Activated CD4-positive, CD25-positive, alpha-beta regulatory T cell treated with anti-CD3 and anti-CD28 coated beads, Interleukin-2, amount 50 U/mL, for 72 hours (primary cell): ENCODE data around the gene DENND1A.
"Not testable (repeated sequence)": the region's sequence is repeated elsewhere in the genome, so short reads cannot be mapped to it uniquely, and the experiment has no call there.

Experiments used
- DNase-seq: peaks from one replicate; pipeline ENCODE4 v3.0.0; 2021

DENND1A gene, protein sequence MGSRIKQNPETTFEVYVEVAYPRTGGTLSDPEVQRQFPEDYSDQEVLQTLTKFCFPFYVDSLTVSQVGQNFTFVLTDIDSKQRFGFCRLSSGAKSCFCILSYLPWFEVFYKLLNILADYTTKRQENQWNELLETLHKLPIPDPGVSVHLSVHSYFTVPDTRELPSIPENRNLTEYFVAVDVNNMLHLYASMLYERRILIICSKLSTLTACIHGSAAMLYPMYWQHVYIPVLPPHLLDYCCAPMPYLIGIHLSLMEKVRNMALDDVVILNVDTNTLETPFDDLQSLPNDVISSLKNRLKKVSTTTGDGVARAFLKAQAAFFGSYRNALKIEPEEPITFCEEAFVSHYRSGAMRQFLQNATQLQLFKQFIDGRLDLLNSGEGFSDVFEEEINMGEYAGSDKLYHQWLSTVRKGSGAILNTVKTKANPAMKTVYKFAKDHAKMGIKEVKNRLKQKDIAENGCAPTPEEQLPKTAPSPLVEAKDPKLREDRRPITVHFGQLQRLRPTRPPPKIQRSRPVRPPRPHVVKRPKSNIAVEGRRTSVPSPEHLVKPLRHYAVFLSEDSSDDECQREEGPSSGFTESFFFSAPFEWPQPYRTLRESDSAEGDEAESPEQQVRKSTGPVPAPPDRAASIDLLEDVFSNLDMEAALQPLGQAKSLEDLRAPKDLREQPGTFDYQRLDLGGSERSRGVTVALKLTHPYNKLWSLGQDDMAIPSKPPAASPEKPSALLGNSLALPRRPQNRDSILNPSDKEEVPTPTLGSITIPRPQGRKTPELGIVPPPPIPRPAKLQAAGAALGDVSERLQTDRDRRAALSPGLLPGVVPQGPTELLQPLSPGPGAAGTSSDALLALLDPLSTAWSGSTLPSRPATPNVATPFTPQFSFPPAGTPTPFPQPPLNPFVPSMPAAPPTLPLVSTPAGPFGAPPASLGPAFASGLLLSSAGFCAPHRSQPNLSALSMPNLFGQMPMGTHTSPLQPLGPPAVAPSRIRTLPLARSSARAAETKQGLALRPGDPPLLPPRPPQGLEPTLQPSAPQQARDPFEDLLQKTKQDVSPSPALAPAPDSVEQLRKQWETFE

DNA sequence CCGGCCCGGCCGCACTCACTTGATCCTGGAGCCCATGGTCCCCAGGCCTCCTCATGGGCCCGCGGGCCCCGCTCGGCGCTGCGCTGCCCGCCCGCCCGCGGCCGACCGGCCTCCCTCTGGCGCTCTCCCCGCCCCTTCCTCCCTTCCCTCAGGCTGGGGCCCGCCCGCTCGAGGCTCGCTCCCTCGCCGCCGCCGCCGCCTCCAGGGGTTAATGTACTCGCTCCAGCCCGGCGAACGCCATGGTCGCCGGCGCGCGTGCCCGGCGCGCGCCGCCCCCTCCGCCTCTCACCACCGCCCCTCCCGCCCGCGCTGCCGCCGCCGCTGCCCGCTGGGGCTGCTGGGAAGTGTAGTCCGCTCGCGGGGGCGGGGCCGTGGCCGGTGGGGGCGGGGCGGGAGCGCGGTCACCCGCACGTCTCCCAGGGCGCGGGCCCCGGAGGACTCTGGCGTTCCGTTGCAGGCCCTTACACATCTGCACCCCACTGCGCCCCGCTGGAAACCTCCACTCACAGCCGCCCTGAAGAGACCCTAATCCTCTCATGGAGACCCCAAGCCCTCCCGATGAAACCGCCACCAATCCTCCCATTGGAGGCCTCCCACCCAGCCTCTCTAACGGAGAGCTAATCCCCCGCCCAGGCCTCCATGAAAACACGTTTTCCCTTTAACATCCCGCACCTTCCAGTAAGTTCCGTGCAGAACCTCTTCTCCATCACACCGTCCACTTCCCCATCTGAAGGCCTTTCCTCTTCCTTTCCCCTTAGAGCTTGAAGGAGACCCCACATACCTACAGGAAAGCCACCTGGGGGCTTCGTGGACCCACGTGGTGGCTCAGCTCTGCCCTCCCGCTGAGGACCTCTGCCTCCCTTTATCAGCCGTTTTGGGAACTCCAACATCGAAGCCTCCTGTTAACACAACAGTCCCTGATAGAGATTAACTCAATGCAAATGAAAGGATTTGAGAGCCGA is at the start of gene DENND1A:
TSS of gene DENND1A (minus strand) at position 257 of the 962 bp plus-strand sequence. CDS start at position 36, 221 bp downstream.
- peak; percentile 85 for DNase-seq

DNA sequence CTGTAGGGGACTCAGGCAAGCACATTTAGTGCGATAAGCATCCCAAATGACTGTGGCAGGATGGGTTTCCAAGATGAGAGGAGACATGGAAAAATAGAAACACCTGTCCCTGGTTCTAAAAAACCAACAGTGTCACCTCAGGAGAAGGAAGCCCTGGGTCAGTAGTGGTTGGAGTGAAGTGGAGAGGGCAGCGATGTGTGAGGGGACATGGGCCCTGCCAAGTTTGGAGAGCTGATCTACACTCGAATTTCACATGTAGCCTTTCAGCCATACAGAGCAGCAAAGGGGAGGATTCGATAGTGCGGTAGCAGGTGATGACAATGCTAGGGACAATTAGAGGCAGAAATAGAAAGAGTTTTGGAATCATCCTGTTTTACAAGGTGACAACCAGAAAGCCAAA is 49.1 kb upstream of the DENND1A start:
- no peak for DNase-seq

DNA sequence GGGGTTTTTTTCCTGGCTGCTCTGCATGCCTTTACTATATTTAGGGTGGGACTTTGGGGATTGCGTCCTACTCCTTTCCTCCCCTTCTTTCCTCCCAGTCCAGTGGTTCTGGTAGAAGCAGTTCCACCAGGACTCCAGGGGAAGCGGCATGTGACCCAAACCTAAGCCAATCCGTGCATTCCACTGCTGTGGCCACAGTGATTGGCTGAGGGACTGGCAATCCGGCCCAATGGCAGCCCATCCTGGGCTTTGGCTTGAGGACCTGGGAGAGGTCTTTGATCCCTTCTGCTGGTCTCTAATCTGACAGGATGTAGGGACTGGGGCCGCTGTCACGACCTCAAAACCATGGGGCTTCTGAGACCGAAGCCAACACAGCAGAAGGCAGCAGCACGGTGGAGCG is 46.7 kb upstream of the DENND1A start:
- not testable (repeated sequence) for DNase-seq

DNA sequence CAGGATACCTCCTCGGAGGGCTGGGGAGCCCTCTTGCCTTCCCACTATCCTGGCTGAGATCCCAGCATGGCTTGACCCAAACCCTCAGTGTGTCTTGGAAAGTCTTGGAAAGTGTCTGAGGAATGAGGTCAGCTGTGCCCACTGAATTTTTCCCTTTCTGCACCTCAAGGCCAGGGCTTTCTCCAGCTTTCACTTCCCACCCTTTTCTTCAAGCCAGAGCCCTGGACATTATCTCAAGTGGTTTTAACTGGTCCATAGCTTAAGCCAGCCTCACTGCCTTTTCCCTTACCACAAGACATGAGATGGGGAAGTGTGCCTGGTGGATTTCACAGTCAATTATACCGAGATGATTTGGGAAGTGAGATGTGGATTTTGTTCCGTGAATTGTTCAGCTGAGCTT is 45.9 kb upstream of the DENND1A start:
- DNase-seq = no peak

DNA sequence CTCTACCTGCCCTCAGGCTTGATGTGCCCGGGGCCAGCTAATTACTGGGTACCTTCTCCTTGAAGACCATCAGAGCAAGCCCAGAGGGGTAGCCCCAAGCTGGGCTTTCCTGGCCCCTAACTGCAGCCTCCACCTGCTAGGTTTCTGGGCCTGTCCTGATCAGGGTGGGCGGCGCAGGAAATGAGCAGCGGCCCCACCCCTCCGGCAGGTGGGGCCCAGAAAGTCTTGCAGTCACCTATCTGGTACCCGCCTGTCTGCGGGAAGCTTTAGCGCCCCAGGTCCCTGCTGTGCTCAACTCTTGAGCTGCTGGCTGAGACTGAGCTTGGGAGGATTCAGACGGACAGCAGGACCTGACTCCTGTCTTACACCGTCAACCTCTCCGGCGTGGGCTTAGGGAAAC is 44.5 kb upstream of the DENND1A start:
- DNase-seq = no peak

DNA sequence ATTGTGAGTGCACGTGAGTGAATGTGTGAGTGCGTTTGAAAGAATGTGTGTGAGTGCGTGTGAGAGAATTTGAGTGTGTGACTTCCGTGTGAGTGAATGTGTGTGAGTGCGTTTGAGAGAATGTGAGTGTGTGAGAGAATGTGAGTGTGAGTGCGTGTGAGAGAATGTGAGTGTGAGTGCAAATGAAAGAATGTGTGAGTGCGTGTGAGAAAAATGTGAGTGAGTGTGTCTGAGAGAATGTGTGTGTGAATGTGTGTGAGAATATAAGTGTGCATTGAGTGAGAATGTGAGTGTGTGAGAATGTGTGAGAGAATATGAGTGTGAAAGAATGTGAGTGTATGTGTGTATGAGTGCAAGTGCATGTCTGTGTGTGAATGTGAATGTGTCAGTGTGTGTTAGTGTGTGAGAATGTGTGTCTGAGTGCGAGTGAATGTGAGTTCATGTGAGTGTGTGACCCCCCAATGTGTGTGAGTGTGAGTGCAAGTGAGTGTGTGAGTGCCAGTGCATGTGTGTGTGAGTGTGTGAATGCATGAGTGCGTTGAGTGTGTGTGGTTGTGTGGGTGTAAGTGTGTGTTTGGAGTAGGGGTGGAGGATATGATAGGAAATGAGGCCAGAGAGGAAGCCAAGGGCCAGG is 43.8 kb upstream of the DENND1A start:
- no peak for DNase-seq

DNA sequence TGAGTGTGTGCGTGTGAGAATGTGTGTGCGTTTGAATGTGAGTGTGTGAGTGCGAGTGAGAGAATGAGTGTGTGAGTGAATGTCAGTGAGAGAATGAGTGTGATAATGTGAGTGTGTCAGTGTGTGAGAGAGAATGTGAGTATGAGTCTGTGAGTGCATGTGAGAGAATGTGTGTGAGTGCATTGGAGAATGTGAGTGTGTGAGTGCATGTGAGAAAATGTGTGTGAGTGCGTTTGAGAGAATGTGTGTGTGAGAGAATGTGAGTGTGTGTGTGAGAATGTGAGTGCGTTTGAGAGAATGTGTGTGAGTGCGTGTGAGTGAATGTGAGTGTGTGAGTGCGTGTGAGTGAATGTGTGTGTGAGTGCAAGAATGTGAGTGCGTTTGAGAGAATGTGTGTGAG is 42.7 kb upstream of the DENND1A start:
- DNase-seq = no peak

DNA sequence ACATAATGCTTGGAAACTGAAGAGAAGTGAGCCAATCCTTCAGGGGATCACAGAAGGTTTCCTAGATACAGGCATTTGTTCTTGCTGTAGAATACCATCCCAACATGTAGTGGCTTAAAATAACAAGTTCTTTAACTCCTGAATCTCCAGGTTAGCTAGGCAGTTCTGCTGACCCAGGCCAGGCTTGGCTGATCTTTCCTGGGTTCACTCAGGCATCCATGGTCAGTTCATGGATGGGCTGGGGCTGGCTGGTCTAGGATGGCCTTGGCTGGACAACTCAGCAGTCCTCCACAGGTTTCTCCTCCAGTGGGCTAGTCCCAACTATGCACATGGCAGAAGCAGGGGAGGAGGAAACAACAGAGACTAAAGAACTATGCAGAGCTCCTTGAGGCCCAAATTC is 37.4 kb upstream of the DENND1A start:
- no peak for DNase-seq

DNA sequence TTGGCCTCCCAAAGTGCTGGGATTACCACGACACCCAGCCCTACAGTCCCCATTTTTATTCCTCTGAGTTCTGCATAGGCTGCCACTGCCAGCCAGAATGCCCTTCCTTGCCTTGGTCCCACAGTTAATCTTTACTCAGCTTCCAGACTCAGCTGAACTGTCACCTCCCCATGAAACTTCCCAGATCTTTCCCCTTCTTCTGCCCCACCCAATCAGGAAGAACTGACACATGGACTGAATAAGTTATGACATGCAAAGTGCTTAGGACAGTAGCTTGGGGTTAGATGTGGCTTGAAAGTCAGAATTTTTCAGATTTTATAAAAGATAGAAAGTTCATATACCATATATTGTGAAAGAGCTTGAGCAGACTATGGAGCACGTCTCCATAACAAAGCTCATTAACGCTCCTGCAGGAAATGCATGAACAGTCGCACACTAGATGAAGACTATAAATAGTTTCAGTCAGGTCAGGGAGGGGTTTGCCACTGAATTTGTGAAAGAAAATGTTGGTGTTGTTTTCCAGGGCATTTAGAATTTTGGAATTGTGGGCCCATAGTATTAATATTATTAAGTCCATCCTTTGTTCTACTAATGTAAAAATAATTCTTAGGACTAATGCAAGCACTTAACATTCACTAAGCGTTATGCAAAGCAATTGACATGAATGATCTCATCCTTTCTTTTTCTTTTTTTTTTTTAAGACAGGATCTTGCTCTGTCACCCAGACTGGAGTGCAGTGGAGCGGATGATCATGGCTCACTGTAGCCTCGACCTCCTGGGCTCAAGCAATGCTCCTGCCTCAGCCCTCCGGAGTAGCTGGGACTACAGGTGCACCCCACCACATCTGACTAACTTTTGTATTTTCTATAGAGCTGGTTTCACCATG is 36.1 kb upstream of the DENND1A start:
- no peak for DNase-seq

DNA sequence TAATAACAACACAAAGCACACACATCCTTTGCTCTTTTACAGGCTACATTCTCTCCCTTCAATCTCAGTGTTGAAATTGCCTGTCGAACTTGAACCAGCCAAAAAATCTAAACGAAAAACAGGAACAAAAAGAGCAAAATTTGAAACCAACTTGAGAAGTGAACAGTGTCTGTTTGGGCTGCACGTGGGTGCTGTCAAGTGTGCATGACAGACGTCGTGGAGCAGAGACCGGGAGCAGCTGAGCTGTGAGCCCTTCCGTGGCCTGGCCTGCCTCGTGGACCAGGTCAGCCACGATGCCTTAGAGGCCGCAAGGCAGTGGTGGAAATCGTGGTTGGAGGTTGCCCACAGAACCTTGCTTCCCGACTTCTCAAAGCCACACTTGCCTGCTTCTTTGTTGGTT is 34.8 kb upstream of the DENND1A start:
- DNase-seq = no peak

DNA sequence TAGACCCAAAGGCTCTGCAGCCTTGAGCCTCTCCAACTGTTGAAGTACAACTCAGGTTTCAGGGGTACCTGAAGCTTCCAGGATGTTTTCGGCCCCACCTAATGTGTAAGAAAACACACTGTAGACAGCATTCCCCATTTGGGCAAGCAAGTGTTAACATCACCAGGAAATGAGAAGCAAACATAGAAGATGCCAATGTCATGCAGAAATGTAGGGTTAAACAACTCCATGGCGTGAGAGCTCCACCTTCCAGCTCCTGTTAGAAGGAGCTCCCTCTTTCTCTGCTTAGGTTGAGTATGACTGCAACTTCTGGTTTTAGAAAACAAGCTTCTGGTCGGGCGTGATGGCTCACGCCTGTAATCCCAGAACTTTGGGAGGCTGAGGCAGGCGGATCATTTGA is 31.0 kb upstream of the DENND1A start:
- no peak for DNase-seq

DNA sequence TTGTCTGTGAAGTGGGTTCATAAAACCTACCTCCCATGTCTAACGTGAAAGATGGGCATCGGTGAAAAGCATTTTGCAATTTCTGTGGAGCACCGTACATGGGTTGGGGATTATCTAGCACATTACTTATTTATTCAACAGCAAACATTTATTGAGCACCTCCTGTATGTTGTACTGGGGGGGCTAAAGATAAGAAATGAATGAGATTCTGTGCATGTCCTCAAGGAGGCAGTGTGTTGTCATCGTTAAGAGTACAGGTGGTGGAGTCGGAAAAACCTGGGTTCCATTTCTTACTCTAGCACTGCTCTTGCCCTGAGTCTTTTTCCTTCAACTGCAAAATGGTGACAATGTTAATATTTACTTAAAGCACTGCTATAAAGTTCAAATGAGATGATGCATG is 30.4 kb upstream of the DENND1A start:
- DNase-seq = no peak

DNA sequence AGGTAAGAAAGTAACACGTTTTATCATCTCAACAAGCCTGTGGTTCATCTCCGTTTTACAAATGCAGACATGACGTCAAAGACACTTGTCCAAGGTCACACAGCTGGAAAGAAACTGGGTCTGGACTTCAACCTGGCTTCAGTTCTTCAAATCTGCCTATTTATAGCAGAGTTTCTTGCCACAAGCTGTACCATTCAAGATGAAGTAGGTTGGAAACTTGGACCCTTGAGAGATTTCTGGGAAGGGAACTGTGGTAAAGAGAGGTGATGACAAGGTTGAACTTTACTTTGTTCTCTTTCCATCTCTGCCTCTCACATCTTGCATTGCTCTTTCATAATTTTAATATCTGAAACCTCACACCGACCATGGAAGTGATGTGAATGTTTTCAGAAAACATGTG is 29.9 kb upstream of the DENND1A start:
- no peak for DNase-seq

DNA sequence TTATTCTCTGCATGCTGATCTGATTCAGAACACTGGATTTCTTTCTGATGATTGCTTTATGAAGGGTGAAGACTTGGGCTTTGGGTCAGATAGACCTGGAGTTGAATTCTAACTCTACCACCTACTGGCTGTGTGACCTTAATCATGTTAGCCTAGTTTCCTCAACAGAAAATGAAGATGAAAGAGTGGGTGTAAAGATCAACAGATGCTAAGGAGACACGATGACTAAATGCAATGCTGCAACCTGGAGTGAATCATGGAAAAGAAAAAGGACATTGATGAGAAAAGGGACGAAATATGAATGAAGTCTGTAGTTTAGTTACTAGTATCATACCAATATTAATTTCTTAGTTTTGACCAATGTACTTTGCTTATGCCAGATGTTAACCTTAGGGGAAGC is 27.8 kb upstream of the DENND1A start:
- DNase-seq = no peak

DNA sequence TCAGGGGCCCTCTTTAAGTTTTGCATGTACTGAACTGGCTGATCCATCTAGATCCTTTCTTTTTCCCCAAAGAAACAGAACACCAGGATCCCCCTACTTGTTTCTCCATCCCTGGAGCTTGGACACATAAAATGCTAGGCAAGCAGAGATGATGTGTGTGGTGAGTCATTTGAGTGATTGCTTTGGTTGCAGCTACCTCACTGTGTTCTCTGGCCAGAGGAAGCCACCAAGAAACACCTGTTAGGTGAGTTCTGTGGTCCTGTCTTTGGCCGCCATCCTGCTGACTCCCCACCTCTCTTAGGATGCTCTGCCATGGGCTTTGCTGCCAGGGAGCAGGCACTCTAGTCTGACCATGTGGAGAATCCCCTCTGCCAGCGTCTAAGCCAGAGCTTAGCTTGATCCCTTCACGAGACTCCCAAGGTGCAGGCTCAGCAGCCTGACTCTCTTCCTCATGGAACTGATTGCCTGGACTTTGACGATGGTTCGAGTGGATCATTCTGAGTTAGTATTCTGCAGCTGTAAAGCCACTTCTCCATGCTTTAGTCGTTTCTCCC is 27.3 kb upstream of the DENND1A start:
- no peak for DNase-seq

DNA sequence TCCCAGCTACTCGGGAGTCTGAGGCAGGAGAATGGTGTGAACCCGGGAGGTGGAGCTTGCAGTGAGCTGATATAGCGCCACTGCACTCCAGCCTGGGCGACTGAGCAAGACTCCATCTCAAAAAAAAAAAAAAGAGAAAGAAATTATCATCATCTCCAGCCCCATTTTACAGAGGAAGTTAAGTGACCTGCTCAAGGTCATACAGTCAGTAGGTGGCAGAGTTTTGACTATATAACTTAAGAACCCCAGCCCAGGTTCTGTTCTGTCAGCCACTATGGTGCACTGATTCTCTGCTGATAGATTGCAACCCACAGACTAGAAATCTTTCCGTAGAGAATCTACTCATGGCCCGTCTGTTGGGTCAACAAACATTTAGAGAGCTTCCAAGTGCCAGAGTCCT is 25.7 kb upstream of the DENND1A start:
- DNase-seq = no peak

DNA sequence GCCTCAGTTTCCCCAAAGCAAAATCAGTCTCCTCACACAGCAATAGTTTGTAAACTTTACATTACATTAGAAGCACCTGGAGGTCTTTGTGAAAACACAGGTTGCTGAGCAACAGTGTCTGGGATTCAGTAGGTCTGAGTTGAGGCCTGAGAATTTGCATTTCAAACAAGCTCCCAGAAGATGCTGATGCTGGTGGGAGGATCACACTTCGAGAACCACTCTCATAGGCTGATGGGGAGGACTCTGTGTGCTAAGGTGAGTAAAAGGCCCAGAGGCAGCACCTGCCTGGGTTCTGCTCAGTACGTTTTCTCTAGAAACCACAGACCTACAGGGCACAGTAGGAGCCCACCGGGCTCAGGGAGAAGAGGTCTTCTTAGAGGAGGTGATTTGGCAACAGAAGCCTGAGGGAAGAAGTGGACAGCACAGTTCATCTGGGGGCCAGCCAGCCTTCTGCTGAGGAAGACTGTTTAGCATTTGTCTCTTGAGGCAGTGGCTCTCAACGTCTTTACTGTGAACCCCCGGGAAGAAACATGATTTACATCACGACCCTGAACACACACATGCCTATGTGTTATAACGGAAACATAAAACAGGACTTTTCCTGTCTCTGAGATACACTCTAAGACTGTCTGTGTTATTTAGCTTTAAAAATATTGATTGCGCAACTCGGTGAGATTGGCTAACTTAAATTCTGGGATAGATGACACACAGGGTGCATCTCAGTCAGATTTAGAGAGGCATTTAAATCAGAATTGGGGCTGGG is 24.8 kb upstream of the DENND1A start:
- no peak for DNase-seq

DNA sequence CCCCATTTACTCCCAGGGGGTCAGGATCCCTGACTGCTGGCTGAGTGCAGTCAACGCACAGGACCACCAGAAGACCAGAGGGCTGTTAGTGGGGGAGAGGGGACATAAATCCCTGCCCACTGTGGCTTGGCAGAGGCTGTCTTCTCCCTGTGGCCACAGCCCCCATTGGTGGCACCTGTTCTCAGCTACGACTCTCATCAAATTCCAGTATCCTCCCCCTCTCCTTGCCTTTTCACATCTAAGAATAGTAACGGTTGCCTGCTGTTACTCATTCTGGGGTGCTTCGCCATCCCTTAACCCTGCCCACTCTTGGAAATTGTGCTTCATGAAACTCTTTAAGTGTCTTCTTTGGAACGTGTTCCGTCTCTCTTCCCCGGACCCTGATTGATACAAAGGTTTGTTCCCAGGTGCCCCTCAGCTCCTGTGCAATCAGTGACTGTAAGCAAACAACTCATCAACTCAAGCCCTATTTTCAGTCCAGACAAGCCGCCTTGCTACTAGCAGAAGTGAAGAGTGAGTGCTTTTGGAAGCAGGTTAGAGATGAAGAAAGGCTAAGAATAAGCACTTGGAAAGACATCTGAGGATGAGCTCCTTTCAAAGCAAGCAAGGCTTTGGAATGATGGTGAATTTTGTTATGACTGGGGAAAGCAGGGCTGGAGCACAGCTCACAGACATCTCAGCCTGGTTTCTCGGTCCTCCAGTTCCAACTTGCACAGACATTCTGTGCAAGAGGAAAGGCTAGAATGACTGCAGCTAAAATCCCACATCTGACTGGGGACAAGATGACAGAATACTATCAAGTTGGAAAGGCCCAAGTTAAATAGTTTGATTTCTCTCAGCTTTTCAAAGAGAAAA is 22.9 kb upstream of the DENND1A start:
- no peak for DNase-seq

DNA sequence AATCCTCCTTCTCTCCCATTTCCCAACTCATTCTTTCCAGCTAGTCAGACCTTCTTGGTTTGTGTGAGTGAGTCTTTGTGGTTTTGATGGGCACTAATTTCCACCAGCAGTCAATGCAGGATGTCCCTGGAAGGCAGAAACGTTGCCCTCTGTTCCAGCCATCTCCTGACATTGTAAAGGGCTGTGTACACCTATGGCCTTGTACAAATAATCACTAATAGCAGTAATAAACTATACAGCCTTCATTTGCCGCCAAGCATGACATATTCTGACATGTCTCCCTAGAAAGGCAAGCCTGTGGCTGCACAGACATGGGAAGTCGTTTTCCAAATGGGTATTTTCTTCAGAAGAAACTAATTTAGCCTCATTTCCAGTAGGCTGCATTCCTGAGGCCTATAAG is 18.4 kb upstream of the DENND1A start:
- DNase-seq = no peak
